ENCODE data around the gene SEPTIN2.

Gene SEPTIN2

GRCh38 chr2:241344925-241345651 is 29.4 kb downstream of the SEPTIN2 start:
- H3K27me3 Mint-ChIP-seq (ENCODE audit: low read depth, poor library complexity): no peaks in the 10 kb centered on the region
- no peak overlapping the region for H3K27ac Mint-ChIP-seq
- TF ChIP-seq CTCF (IDR thresholded peaks at IDR 0.05): no peak
- H3K36me3 Mint-ChIP-seq (ENCODE audit: low read depth): peaks cover 90% of the 10 kb centered on the region
- DNase-seq: no peak
- H3K9me3 Mint-ChIP-seq: no peaks in the 10 kb centered on the region
- no peaks in the 10 kb centered on the region for H3K4me1 Mint-ChIP-seq
- H3K4me3 Mint-ChIP-seq: no peak overlapping the region

- H3K4me1 Mint-ChIP-seq: peaks cover 20% of the 10 kb centered on the region
- H3K4me3 Mint-ChIP-seq: no peak overlapping the region
- H3K27ac Mint-ChIP-seq: no peak overlapping the region
- DNase-seq: no peak
- no peaks in the 10 kb centered on the region for H3K27me3 Mint-ChIP-seq (ENCODE audit: low read depth, poor library complexity)
- no peak for TF ChIP-seq CTCF (IDR thresholded peaks at IDR 0.05)
- H3K9me3 Mint-ChIP-seq: no peaks in the 10 kb centered on the region
- H3K36me3 Mint-ChIP-seq (ENCODE audit: low read depth): peaks cover 73% of the 10 kb centered on the region
Observed at GRCh38 chr2:241349941-241350340, 34.2 kb downstream of the SEPTIN2 start.

GRCh38 chr2:241350530-241350877 is 34.8 kb downstream of the SEPTIN2 start:
- Mint-ChIP-seq H3K4me1 (peaks cover 22% of the 10 kb centered on the region), H3K36me3 (ENCODE audit: low read depth) (peaks cover 67% of the 10 kb centered on the region), H3K27me3 (ENCODE audit: low read depth, poor library complexity) (no peaks in the 10 kb centered on the region), H3K4me3 (no peak overlapping the region), H3K27ac (no peak overlapping the region), H3K9me3 (no peaks in the 10 kb centered on the region)
- no peak for DNase-seq
- no peak for TF ChIP-seq CTCF (IDR thresholded peaks at IDR 0.05)

- no peaks in the 10 kb centered on the region for H3K9me3 Mint-ChIP-seq
- no peak for DNase-seq
- H3K27ac Mint-ChIP-seq: peak overlapping the region; percentile 52
- H3K4me3 Mint-ChIP-seq: no peak overlapping the region
- no peaks in the 10 kb centered on the region for H3K27me3 Mint-ChIP-seq (ENCODE audit: low read depth, poor library complexity)
- TF ChIP-seq CTCF (IDR thresholded peaks at IDR 0.05): no peak
- H3K36me3 Mint-ChIP-seq (ENCODE audit: low read depth): peaks cover 62% of the 10 kb centered on the region
- H3K4me1 Mint-ChIP-seq: peaks cover 22% of the 10 kb centered on the region
Observed at GRCh38 chr2:241350878-241351639, 35.3 kb downstream of the SEPTIN2 start.

- TF ChIP-seq CTCF (IDR thresholded peaks at IDR 0.05): no peak
- Mint-ChIP-seq H3K36me3 (ENCODE audit: low read depth) (peaks cover 58% of the 10 kb centered on the region), H3K27ac (no peak overlapping the region), H3K27me3 (ENCODE audit: low read depth, poor library complexity) (no peaks in the 10 kb centered on the region), H3K4me3 (no peak overlapping the region), H3K9me3 (no peaks in the 10 kb centered on the region), H3K4me1 (peaks cover 22% of the 10 kb centered on the region)
- DNase-seq: no peak
Observed at GRCh38 chr2:241351640-241352031, 35.9 kb downstream of the SEPTIN2 start.
